PFSK-1 (cell line): ENCODE data around the gene DGKK.

Experiments
- REST ChIP-seq, 2 experiments: IDR thresholded peaks; 2 replicates each; pipeline versions ENCODE4 v1.6.1 to v1.8.0; 2011 to 2012; ENCODE audit warnings: low read depth in 2 of 2, low read length in 2 of 2, control low read depth in 1 of 2, inconsistent platforms in 1 of 2, mild to moderate bottlenecking in 1 of 2, moderate library complexity in 1 of 2; ENCODE audit not compliant: insufficient read depth in 1 of 2
- SIN3A ChIP-seq: IDR thresholded peaks from 2 replicates; pipeline ENCODE4 v1.6.1; 2012; ENCODE audit warnings: mild to moderate bottlenecking, low read length, moderate library complexity, borderline replicate concordance; ENCODE audit not compliant: insufficient read depth

GRCh38 chrX:50492720-50493119 is 22.1 kb upstream of the DGKK start:
- TF ChIP-seq SIN3A (no peak), REST (IDR thresholded peaks at IDR 0.05; ENCODE audit: insufficient read depth in 1 of 2, low read depth in 2 of 2, low read length in 2 of 2) (no peak)
